AG10803 (cell line): ENCODE measurements around the gene PCTP.
A peak's percentile ranks its signal among the peaks of the same experiment; 100 is the strongest.

ENCODE experiments used
- DNase-seq: peaks from one replicate; pipeline ENCODE4 v3.0.0; 2010; ENCODE audit warnings: low read depth
- H3K4me3 ChIP-seq: 2 replicates; pipeline ENCODE4 v1.5.1; 2011; ENCODE audit warnings: mild to moderate bottlenecking, low read length, control low read depth
- CTCF ChIP-seq: conservative IDR thresholded peaks from 2 replicates; pipeline ENCODE4 v1.5.1; 2011; ENCODE audit warnings: mild to moderate bottlenecking, low read length, control low read depth, inconsistent platforms

PCTP gene

GRCh38 chr17:55727920-55728319, 22.9 kb upstream of the PCTP start:
- no peak overlapping the region for H3K4me3 ChIP-seq
- no peak for TF ChIP-seq CTCF
- DNase-seq = no peak

- H3K4me3 ChIP-seq = no peak overlapping the region
- no peak for DNase-seq
- no peak for TF ChIP-seq CTCF
Observed at GRCh38 chr17:55728361-55728760, 22.5 kb upstream of the PCTP start.

GRCh38 chr17:55728833-55729232, 22.0 kb upstream of the PCTP start:
- no peak overlapping the region for H3K4me3 ChIP-seq
- no peak for TF ChIP-seq CTCF
- peak; percentile 30 for DNase-seq

- DNase-seq = no peak
- no peak for TF ChIP-seq CTCF
- no peak overlapping the region for H3K4me3 ChIP-seq
Observed at GRCh38 chr17:55729484-55729883, 21.4 kb upstream of the PCTP start.

GRCh38 chr17:55730380-55730779, 20.5 kb upstream of the PCTP start:
- no peak for DNase-seq
- TF ChIP-seq CTCF = no peak
- H3K4me3 ChIP-seq = no peak overlapping the region

- DNase-seq = no peak
- no peak overlapping the region for H3K4me3 ChIP-seq
- TF ChIP-seq CTCF = no peak
Observed at GRCh38 chr17:55730808-55731207, 20.0 kb upstream of the PCTP start.

GRCh38 chr17:55731586-55732250, 19.1 kb upstream of the PCTP start:
- TF ChIP-seq CTCF = no peak
- no peak overlapping the region for H3K4me3 ChIP-seq
- peak; percentile 40 for DNase-seq
